ENCODE data around the gene CD320.

Gene CD320

DNA sequence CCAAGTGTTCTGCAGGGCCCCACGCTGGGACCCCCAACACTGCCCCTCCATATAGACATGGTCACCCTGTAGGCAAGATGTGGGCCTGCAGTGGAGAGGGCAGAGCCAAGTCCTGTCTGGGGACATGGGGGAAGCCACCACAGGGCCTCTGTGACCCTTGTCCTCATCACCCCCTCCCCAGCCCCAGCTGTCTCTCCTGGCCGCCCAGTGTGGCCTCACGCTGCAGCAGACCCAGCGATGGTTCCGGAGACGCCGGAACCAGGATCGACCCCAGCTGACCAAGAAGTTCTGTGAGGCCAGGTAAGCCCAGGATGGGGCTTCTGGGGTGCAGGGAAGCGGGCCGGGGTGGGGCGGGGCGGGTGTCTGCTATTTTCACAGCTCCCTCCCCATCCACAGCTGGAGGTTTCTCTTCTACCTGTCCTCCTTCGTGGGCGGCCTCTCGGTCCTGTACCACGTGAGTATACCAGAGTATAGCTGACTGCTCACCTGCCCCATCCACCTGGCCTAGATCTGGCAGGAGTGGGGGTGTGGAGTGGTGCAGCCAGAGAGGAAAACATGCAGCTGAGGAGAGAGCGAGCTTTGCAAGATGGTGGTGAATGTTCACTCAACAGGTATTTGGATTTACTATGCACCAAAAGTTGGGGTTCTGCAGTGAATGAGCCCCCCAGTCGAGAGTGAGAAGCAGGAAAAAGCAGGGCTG, 52.6 kb downstream of the CD320 start:
- Mint-ChIP-seq H3K27me3 (no peaks in the 10 kb centered on the region), H3K4me1 (ENCODE audit: low read depth) (peaks cover 13% of the 10 kb centered on the region), H3K4me3 (no peak overlapping the region), H3K36me3 (no peaks in the 10 kb centered on the region), H3K27ac (no peak overlapping the region), H3K9me3 (ENCODE audit: low read depth) (no peaks in the 10 kb centered on the region)

DNA sequence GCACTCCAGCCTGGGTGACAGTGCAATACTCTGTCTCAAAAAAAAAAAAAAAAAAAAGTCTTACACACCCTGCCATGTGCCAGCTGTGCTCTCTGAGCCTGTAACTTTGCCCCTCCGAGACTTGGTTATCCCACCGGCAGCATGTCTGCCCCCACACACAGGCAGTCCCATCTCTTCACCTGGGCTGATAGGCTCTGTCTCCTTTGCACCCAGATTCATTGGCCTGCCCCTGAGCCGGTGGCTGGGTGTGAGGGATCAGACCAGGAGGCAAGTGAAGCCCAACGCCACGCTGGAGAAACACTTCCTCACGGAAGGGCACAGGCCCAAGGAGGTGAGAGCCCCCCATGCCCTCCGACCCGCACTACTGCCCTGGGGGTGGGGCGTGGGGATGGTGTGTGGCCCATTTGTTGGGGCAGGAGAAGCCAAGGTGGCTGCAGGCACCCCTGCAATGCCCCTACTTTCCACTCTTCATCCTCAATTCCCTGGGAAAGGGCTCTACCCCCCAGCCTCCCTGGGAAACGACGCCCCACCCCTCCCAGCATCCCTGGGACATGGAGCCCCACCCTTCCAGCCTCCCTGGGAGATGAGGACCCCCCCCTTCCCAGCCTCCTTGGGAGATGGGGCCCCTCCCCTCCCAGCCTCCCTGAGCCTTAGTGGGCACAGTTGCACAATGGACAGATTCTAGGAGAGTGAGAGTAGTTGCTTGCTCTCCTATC, 53.7 kb downstream of the CD320 start:
- H3K4me3 Mint-ChIP-seq = no peak overlapping the region
- H3K9me3 Mint-ChIP-seq (ENCODE audit: low read depth) = no peaks in the 10 kb centered on the region
- H3K27me3 Mint-ChIP-seq = no peaks in the 10 kb centered on the region
- no peaks in the 10 kb centered on the region for H3K36me3 Mint-ChIP-seq
- peaks cover 7% of the 10 kb centered on the region for H3K4me1 Mint-ChIP-seq (ENCODE audit: low read depth)
- no peak overlapping the region for H3K27ac Mint-ChIP-seq

DNA sequence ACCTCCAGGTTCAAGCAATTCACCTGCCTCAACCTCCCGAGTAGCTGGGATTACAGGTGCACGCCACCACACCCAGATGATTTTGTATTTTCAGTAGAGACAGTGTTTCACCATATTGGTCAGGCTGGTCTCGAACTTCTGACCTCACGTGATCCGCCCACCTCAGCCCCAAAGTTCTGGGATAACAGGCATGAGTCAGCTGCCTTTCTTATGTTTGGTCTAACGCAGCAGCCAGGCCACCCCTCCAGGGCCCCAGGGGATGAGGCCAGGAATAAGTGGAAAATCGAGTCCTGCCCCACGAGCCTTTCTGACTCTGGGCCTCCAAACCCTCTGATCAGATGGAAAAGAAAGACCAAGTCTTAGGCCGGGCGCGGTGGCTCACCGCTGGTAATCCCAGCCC, 54.5 kb downstream of the CD320 start:
- no peaks in the 10 kb centered on the region for H3K27me3 Mint-ChIP-seq
- H3K4me3 Mint-ChIP-seq = no peak overlapping the region
- no peaks in the 10 kb centered on the region for H3K9me3 Mint-ChIP-seq (ENCODE audit: low read depth)
- H3K36me3 Mint-ChIP-seq = peaks cover 3% of the 10 kb centered on the region
- H3K4me1 Mint-ChIP-seq (ENCODE audit: low read depth) = peaks cover 7% of the 10 kb centered on the region
- no peak overlapping the region for H3K27ac Mint-ChIP-seq

DNA sequence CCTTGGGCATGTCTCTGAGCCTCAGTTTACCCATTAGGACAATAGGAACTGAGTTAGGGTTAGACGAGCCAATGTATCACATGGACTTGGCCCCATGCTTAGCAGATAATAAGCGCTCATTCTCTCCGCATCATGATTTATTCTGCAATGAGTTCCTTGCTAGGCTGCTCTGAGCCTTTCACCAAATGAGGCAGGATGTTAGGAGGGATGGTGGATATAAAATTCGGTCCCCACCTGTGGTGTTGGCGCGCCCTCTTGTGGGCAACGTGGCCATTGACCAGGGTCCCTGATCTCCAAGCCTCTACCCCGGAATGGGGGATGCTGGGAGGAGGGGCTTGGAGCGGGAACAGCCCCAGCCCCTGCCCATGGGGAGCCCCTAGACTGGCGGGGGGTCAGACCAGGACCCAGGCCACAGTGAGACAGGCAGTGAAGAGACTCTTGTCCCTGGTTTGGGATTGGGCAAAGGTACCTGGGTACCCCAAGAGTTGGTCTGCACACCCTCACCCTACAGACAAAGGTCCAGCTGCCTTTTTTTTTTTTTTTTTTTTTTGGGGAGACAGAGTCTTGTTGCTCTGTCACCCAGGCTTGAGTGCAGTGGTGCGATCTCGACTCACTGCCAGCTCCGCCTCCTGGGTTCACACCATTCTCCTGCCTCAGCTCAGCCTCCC, 55.1 kb downstream of the CD320 start:
- Mint-ChIP-seq H3K4me1 (ENCODE audit: low read depth) (peaks cover 7% of the 10 kb centered on the region), H3K9me3 (ENCODE audit: low read depth) (no peaks in the 10 kb centered on the region), H3K27me3 (no peaks in the 10 kb centered on the region), H3K36me3 (peaks cover 7% of the 10 kb centered on the region), H3K27ac (no peak overlapping the region), H3K4me3 (no peak overlapping the region)

All from activated naive CD8-positive, alpha-beta T cell (primary cell).